ENCODE measurements around the gene TPM1.

Gene TPM1

DNA sequence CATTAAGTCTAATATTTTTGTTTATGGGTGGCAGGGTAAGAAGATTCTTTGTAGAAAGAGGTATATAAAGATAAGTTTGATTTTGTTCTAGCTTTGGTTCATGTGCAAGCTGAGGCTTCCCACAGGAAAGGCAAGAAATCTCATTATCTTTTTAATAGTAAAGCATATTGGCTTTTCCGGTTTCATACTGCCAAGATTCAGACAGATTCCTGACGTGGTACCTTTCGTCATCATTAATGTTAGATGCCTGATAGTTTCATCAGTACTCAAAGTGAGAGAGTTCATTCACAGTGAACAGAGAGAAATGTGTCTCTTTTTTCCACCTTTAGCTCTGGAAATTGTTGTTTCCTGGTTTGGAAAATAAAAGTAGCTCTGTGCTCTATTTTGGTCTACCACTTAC, 16.5 kb downstream of the TPM1 start:
- no peak for DNase-seq

DNA sequence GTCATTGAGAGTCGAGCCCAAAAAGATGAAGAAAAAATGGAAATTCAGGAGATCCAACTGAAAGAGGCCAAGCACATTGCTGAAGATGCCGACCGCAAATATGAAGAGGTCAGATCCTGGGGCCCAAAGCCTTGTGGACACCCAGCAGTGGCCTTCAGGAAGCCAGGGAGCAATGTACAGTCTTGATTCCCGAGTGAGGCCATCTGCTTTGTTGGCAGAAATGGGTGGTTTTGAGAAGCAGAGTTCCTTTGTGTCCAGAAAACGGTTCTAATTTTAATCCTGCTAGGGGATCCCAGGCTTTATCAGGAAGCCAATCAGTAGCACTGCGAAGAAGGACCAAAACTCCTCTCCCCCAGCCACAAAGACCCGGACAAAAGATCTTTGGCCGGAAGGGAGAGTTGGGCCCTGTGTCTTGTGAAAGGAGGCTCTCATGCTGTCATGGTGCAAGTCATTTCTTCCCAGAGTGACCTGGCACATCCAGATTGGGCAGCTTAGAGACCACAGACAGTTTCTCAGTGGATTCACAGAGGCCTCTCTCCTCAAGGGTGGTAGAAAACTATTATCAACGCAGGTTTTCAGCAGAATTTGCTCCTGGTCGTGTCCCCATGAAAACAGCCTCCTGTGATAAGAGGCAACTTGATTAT, 17.1 kb downstream of the TPM1 start:
- DNase-seq = no peak

DNA sequence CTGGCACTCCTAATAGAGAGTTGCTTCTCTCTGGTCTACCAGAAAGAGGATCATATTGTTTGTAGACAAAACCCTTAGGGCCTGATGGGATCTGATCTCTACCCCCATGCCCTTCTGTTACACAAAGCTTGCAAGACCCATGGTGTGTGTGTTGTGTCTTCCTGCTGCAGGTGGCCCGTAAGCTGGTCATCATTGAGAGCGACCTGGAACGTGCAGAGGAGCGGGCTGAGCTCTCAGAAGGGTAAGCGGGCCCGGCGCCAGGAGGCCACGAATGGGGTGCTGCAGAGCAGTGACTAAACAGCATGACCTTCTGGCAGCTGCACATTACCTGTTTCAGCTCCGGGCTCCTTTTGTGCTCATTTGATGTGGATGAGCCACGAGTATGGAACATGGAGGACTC, 18.2 kb downstream of the TPM1 start:
- DNase-seq = no peak

DNA sequence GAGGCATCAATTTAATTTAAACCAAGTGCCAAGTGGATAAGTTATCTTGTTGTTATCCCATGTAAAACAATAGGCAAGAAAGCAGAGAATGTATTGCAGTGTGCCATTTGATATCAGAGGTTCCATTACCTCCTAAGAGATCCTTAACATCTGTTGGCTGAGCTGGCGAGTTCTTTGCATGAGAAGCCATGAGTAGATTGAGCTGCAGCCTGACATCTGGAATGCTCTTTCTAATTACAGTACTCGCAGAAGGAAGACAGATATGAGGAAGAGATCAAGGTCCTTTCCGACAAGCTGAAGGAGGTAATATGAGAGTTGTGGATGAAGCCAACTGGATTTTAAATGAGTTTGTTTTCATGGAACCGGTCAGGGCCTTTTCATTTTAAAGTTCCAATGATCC, 19.4 kb downstream of the TPM1 start:
- no peak for DNase-seq

DNA sequence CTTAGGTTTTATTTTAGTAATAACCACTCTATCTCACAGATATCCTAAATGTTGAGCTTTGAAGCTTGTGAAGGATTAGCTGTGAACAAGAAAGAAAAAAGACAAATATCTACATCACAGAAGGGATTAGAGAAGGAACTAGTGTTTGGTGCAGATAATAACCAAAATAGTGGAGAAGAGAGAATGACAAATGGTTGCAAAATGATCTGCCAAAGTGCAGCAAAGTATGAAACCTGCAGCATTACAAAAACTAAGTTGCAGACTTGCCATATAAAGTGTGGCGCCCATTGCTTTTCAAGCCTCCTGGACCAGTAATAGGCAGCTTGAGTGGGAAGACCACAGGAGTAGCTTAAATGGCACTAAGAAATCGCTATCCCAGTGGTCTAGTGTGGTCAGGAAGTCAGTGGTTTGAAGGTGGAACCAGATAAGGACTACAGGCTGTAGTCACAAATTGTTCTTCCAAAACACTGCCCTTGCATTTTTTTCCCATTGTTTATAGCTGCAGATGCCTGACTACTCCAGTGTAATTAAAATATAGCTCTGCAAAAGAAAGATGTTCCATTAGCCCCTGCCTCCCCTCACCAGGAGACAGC, 20.7 kb downstream of the TPM1 start:
- no peak for DNase-seq

DNA sequence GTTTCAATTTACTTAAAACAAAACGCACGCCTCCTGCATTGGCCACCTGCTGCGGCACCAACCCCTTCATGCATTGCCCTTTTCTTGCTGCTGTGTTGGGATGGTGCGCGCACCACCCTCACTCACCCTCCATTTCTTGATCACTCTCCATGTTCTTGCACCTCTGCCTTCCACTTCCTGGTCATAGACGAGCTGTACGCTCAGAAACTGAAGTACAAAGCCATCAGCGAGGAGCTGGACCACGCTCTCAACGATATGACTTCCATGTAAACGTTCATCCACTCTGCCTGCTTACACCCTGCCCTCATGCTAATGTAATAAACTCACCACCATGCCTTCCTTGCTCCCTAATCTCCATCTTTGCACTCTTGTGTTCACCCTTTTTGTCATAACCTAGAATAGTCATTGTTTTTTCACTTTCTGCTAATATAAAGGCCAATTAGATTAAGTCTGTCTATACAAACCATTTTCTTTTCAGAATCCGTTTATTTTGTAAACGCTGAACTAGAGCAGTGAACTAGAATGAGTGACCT, 21.4 kb downstream of the TPM1 start:
- DNase-seq = no peak

DNA sequence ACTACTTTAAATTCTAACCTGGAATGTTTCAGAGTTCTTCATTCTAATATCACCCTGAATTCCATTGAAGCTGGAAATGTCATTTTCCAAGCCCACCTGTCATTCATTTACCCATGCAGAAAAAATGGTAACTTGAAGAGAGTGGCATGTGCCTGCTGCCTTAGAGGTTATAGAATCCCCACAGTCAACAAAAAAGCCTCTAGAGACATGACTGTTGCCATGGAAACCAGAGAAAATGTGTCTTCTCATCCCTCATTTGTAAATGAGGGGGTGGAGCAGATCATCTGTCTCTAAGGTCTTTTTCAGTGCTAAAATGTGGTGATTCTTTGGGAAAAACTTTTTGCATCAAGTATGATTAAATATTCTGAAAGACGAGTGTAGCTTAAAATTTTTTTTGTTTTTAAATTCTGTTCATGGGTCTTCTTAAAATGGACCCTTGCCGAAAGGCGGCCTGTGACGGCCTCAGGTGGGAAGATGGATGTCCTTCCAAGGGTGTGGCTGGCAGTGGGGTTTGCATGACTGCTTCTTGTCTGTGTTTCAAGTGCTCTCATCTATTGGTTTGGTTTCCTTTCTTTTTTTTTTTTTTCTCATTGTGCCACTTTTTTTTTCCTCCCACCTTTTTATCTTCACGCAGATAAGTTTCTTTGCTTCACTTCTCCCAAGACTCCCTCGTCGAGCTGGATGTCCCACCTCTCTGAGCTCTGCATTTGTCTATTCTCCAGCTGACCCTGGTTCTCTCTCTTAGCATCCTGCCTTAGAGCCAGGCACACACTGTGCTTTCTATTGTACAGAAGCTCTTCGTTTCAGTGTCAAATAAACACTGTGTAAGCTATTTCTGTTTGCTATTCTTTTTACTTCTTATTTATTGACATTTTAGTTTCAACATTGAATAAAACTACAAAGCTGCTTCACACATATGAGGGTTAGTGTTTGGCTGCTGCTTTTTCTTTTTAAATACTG, 23.0 kb downstream of the TPM1 start:
- DNase-seq = no peak

DNA sequence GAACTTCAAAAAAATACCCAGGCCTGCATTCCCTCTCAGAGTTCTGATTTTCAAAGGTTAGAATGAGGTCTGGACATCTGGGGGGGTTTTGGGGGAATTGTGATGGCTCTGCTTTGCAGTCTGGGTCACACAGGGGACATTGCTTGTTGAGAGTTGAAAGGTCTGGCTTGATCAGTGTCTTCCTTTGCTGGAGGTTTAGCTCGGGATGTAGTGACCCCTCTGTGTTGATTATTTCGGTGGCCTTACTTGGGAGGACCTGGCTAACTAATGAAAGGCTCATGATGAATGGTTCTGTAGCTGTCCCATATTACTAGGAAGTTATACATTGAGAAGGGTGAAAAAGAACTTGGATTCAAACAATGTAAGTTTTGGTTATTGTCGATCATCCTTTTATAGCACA, 23.7 kb downstream of the TPM1 start:
- no peak for DNase-seq

DNA sequence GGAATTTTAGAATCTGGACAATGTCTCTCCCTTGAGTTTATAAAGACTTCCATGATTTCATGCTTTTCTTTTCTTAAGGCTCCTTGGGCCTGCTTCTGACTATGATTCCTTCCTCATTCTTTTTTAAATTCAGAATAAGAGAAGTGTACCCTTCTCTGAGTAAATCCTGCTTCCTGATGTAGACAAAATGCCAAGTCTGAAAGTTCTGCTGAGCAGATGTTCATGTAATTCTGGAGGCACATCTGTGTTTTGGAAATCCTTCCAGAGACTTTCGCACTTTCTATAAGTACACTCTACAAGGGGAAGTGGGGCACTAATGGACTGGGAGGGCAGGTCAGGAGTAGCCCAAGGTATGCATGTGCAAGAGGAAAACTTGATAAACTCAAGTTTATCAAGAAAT, 24.8 kb downstream of the TPM1 start:
- DNase-seq = no peak

DNA sequence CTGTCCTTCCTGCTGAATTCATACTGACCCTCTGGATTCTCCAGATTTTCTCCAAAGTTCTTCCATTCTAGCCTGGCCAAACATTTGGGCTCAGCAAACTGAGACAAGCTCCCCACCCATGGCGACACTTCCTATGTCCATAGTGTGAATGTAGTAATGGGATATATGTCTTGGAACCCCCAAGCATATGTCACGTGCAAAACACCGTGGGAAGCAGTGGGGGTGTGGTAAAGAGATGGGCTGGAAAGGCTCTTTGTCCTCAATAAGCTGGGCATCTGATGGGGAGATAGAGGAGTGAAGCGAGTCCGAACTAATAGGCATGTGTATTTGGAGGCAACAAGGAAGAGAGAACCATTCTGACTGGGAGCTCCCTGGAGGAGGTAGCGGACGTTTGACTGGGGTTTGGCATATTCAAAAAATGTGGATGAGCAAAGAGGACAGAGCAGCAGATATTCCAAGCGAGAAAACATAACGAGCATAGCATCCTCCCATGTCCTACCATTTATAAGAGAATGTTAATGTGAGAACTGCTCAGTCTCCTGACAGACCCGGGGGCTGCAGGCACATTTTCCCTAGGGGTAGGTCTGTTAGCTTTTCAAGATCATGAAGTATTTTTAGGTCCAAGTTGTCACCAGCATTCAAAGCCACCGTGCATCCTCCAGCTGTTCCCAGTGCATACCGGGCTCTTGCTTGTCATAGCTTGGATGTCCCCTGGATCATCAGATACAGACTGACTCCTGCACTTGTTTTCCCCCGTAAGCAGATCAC, 25.6 kb downstream of the TPM1 start:
- no peak for DNase-seq

DNA sequence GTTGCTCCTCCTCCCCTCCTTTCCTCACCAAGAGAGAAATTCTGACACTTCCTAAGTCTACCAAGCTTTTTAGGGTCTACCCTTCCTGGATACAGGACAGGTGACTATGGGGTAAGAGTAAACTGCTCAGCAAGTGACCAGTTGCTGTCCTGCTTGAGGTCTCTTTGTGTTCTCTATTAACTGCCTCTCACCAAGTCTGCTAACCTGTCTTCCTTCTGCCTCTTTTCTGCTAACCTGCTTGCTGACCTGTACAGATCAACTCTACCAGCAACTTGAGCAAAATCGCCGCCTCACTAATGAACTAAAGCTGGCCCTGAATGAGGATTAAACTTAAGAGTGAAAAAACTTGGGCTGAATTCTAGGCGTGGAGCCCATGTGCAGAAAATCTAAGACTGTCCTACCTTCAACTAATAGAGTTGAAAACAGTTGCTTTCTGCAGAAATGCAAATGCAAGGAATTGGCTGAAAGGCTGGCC, 27.1 kb downstream of the TPM1 start:
- no peak for DNase-seq

DNA sequence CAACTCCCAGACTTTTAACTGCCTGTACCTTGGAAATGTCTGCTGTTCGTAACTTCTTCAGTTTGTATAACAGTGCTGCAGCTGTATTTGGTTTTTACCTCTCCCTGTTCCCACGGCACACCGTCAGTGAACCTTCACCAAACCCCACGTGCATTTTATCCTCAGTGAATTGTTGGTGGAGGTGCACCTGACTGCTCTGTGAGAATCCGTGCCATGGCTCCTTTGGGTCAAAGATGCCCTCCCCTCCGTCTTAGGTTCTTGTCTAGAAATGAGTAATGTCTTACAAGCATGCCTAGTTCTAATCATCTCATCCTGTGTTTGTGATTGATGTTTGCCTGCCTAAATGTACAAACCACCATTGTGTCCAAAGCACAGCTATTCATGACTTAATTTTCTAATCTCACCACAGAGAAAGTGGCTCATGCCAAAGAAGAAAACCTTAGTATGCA, 28.2 kb downstream of the TPM1 start:
- no peak for DNase-seq

DNA sequence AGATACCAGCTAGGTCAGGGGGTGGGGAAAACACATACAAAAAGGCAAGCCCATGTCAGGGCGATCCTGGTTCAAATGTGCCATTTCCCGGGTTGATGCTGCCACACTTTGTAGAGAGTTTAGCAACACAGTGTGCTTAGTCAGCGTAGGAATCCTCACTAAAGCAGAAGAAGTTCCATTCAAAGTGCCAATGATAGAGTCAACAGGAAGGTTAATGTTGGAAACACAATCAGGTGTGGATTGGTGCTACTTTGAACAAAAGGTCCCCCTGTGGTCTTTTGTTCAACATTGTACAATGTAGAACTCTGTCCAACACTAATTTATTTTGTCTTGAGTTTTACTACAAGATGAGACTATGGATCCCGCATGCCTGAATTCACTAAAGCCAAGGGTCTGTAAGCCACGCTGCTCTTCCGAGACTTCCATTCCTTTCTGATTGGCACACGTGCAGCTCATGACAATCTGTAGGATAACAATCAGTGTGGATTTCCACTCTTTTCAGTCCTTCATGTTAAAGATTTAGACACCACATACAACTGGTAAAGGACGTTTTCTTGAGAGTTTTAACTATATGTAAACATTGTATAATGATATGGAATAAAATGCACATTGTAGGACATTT, 28.9 kb downstream of the TPM1 start:
- DNase-seq = no peak

DNA sequence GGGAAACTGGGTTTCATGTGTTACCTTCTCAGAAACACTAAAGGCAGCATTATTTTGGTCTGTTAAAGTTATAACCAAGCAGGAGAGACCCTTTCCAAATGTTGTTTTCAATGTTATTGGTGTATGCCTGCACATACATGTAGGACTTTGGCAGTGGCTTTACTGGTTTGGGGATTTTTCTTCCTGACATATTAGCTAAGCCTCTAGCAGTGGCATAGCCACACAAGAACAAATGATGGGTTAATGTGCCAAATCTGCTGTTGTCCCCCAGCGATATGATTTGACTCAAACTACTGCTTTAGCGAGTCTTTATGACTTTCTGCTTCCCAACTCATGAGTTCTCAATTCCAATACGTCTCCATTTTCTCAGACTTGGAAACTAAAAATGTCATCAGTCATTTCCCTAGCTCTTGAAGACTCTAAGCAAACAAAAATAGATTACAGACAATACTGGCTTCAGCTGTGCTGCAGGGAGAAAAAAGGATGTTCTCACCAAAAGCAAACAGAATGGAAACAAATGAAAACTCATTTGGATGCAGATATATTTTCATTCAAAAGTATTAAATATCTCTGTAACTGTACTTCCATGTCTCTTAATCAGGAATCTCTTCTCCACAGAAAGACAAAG, 29.6 kb downstream of the TPM1 start:
- DNase-seq = no peak

DNA sequence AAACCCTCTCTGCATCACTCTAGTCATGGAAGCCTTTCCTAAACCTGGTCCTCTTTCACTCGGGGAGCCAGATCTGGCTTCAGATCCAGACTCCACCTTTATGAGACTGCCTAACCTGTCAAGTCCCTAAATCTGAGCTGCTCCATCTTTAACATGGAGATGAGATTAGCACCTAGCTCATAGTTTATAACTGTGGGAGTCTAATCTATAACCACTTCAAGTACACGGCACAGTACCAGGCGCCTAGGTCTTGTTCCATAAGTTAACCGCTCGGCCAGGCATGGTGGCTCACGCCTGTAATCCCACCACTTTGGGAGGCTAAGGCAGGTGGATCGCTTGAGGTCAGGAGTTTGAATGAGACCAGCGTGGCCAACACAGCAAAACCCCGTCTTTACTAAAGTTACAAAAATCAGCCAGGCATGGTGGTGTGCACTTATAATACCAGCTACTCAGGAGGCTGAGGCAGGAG, 30.3 kb downstream of the TPM1 start:
- DNase-seq = no peak

DNA sequence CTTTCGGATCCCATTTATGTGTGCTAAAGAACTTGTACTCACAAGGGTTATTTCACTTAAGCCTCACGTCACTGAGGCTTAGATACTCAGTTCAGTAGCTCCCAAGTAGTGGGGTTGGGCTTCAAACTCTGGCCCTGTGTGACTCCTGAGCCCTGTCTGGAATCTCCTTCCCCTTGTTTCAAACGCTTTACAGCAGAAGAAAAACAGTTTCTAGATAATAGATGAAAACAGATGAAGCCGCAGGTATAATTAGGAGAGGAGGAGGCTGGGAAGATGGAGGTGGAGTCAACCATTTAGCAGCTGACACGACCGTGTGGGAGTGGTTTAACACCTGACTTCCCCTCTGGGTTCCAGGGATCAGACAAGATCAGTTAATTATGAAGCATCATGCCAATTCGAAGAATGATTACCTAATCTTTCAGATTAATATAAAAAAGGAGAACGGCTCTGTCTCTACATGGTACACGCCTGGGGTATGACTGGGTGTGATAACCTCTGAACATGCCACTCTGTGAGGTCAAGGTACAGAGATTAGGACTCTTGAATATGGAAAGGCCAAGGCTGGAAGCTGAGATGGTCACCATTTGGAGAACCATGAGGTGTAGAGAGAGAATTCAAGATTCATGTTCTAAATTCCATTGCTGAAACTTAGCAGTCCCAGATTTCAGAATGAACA, 31.1 kb downstream of the TPM1 start:
- no peak for DNase-seq

DNA sequence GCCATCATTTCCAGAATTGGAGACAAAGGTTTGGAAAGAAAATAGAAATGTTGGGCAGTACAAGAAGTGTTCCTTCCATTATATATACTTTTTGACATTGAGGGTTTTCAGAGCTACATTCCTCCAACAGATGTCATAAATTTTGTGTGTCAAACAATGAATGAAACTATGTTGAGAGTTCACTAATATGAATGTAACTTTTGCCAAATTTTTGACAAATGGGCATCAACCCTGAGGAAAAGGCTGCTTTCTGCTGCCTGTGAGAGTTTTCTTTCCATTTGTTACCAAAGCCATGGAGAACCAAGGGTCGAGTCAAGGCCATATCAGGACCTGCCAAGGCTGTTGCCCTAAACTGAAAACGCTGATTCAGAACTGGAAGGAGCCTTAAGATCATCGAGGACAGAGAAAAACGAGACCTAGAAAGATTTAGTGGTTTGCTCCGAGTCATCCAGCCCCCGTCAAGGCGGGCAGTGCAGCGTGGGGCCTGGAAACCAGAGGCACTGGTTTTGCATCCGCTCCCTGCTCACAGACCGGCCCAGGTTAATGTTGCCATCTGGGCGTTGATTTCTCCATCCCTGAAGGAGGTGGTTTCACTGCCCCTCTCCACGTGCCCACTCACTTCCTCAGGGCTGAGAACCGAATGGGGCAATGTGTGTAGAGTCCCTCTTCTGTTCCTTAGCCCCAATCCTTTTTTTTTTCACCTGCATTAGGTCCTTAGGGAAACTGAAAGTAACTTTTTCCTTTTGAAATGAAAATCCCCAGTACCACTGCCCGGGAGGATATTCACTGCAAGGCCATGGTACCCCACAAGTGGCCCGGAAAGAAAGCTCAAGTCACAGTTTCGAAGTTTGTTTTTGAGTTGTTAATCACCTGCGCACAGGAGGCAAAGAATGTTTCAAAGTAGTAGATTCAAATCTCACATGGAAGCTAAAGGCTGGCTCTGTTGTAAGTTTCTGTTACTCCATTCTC, 32.8 kb downstream of the TPM1 start:
- DNase-seq = no peak

DNA sequence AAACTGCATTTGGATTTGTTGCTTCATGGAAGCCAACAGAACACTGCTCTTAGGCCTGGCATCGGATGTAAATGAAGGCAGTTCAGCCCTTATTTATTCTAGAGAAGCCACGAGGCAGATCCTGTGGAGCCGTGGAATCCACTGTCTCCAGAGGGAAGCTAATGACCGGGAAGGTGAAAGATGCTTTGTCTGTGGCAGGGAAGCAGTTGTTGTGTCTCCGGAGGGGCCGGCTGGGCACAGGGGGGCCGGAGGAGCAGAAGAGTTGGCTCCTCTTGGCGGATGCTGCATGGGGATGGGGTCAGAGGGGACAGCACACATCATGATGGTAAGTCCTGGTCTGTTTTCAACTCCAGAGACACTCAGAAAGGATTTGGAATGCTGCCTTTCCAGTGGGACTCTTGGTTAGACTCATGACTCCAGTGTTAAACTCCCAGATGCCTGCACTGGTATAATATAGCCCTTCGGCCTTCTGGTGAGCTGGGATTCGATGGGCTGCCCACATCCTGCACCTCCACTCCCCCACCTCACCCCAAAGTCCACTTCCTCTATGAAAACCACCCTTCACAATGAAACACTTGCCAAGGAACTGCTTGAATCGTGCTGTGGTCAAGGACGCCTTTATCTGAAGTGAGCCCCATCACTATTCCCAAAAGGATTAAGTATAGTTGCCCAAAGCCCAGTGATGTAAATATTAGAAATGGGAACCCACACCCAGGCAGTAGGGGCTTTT, 33.6 kb downstream of the TPM1 start:
- no peak for DNase-seq

DNA sequence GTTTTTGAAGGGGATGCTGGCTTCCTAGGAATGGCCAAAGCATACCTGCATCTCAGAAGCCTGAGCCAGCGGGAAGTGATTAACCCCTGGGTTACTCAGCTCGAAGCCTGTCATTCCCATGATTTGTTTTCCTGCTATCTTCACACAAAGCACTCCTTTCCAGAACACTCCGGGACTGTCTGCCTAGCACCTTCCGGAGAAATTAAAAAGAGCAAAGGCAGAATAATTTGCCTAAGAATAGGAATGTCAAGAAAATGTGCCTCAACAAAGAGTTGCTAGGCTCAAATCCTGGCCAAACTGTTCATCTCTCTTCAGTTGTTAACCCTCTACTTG, 34.1 kb downstream of the TPM1 start:
- DNase-seq = no peak

Data from stimulated activated naive CD4-positive, alpha-beta T cell (primary cell).